Activated T-cell treated with anti-CD3 and anti-CD28 coated beads, Interleukin-2, amount 50 U/mL, for 24 hours (primary cell): ENCODE measurements around the gene CECR2.

ENCODE experiments used
- DNase-seq: peaks from one replicate; pipeline ENCODE4 v3.0.0-alpha.2; 2020
- H3K27ac Mint-ChIP-seq: 2 replicates; pipeline ENCODE4 v1.8.0; 2020; ENCODE audit warnings: mild to moderate bottlenecking, mixed read lengths
- H3K27me3 Mint-ChIP-seq: 2 replicates; pipeline ENCODE4 v1.8.0; 2020; ENCODE audit warnings: mixed read lengths
- H3K36me3 Mint-ChIP-seq: 2 replicates; pipeline ENCODE4 v1.8.0; 2020; ENCODE audit warnings: low read depth, mixed read lengths
- H3K4me1 Mint-ChIP-seq: 2 replicates; pipeline ENCODE4 v1.8.0; 2020; ENCODE audit warnings: low read depth, mixed read lengths
- H3K4me3 Mint-ChIP-seq: 2 replicates; pipeline ENCODE4 v1.8.0; 2020; ENCODE audit warnings: mild to moderate bottlenecking, moderate library complexity, mixed read lengths
- H3K9me3 Mint-ChIP-seq: 2 replicates; pipeline ENCODE4 v1.8.0; 2020; ENCODE audit warnings: mixed read lengths

Gene CECR2

GRCh38 chr22:17349172-17349571, 20.1 kb upstream of the CECR2 start:
- no peak overlapping the region for H3K4me3 Mint-ChIP-seq
- DNase-seq = no peak
- H3K27ac Mint-ChIP-seq = no peak overlapping the region
- H3K9me3 Mint-ChIP-seq = no peaks in the 10 kb centered on the region
- peaks cover 7% of the 10 kb centered on the region for H3K27me3 Mint-ChIP-seq
- H3K4me1 Mint-ChIP-seq = peaks cover 1% of the 10 kb centered on the region
- H3K36me3 Mint-ChIP-seq = no peaks in the 10 kb centered on the region

- no peak for DNase-seq
- Mint-ChIP-seq H3K9me3 (no peaks in the 10 kb centered on the region), H3K4me3 (no peak overlapping the region), H3K27me3 (peaks cover 7% of the 10 kb centered on the region), H3K4me1 (peaks cover 1% of the 10 kb centered on the region), H3K27ac (no peak overlapping the region), H3K36me3 (no peaks in the 10 kb centered on the region)
Measured at GRCh38 chr22:17350292-17350691, 19.0 kb upstream of the CECR2 start.

- H3K4me3 Mint-ChIP-seq = no peak overlapping the region
- H3K27ac Mint-ChIP-seq = no peak overlapping the region
- no peaks in the 10 kb centered on the region for H3K36me3 Mint-ChIP-seq
- H3K27me3 Mint-ChIP-seq = peaks cover 6% of the 10 kb centered on the region
- no peak for DNase-seq
- H3K4me1 Mint-ChIP-seq = peaks cover 1% of the 10 kb centered on the region
- no peaks in the 10 kb centered on the region for H3K9me3 Mint-ChIP-seq
Measured at GRCh38 chr22:17352798-17353197, 16.5 kb upstream of the CECR2 start.

- H3K36me3 Mint-ChIP-seq = no peaks in the 10 kb centered on the region
- H3K9me3 Mint-ChIP-seq = no peaks in the 10 kb centered on the region
- DNase-seq = no peak
- peaks cover 10% of the 10 kb centered on the region for H3K27me3 Mint-ChIP-seq
- no peaks in the 10 kb centered on the region for H3K4me1 Mint-ChIP-seq
- no peak overlapping the region for H3K27ac Mint-ChIP-seq
- H3K4me3 Mint-ChIP-seq = no peak overlapping the region
Measured at GRCh38 chr22:17357688-17358087, 11.6 kb upstream of the CECR2 start.

- H3K27me3 Mint-ChIP-seq = peaks cover 10% of the 10 kb centered on the region
- DNase-seq = no peak
- no peak overlapping the region for H3K27ac Mint-ChIP-seq
- no peak overlapping the region for H3K4me3 Mint-ChIP-seq
- H3K4me1 Mint-ChIP-seq = no peaks in the 10 kb centered on the region
- no peaks in the 10 kb centered on the region for H3K9me3 Mint-ChIP-seq
- no peaks in the 10 kb centered on the region for H3K36me3 Mint-ChIP-seq
Measured at GRCh38 chr22:17358415-17358814, 10.8 kb upstream of the CECR2 start.

GRCh38 chr22:17359501-17359900, 9.8 kb upstream of the CECR2 start:
- Mint-ChIP-seq H3K36me3 (no peaks in the 10 kb centered on the region), H3K27me3 (peaks cover 14% of the 10 kb centered on the region), H3K9me3 (no peaks in the 10 kb centered on the region), H3K4me3 (no peak overlapping the region), H3K4me1 (no peaks in the 10 kb centered on the region), H3K27ac (no peak overlapping the region)
- DNase-seq = no peak

GRCh38 chr22:17366329-17366728, 2.9 kb upstream of the CECR2 start:
- Mint-ChIP-seq H3K4me1 (peaks cover 24% of the 10 kb centered on the region), H3K4me3 (no peak overlapping the region), H3K36me3 (no peaks in the 10 kb centered on the region)

GRCh38 chr22:17366830-17367229, 2.4 kb upstream of the CECR2 start:
- Mint-ChIP-seq H3K27me3 (peaks cover 60% of the 10 kb centered on the region), H3K27ac (no peak overlapping the region), H3K9me3 (no peaks in the 10 kb centered on the region), H3K4me3 (no peak overlapping the region), H3K36me3 (no peaks in the 10 kb centered on the region), H3K4me1 (peaks cover 24% of the 10 kb centered on the region)
- DNase-seq = peak; percentile 38

More at GRCh38 chr22:17366329-17366728, 2.9 kb upstream of the CECR2 start:
- DNase-seq = no peak
- Mint-ChIP-seq H3K27me3 (peaks cover 58% of the 10 kb centered on the region), H3K27ac (no peak overlapping the region), H3K9me3 (no peaks in the 10 kb centered on the region)

GRCh38 chr22:17368144-17368543, 1.1 kb upstream of the CECR2 start:
- Mint-ChIP-seq H3K36me3 (no peaks in the 10 kb centered on the region), H3K4me3 (peak overlapping the region; percentile 62), H3K27me3 (peaks cover 64% of the 10 kb centered on the region), H3K27ac (no peak overlapping the region), H3K9me3 (no peaks in the 10 kb centered on the region), H3K4me1 (peaks cover 24% of the 10 kb centered on the region)
- no peak for DNase-seq

GRCh38 chr22:17368554-17369438, 464 bp upstream of the CECR2 start:
- Mint-ChIP-seq H3K4me3 (peak overlapping the region; percentile 62), H3K27me3 (peaks cover 68% of the 10 kb centered on the region), H3K9me3 (no peaks in the 10 kb centered on the region), H3K27ac (peak overlapping the region; percentile 28), H3K36me3 (no peaks in the 10 kb centered on the region), H3K4me1 (peaks cover 24% of the 10 kb centered on the region)
- DNase-seq = peak; percentile 36

- no peak for DNase-seq
- H3K36me3 Mint-ChIP-seq = no peaks in the 10 kb centered on the region
- H3K27me3 Mint-ChIP-seq = peaks cover 70% of the 10 kb centered on the region
- H3K4me3 Mint-ChIP-seq = peak overlapping the region; percentile 20
- peaks cover 24% of the 10 kb centered on the region for H3K4me1 Mint-ChIP-seq
- no peaks in the 10 kb centered on the region for H3K9me3 Mint-ChIP-seq
- no peak overlapping the region for H3K27ac Mint-ChIP-seq
Measured at GRCh38 chr22:17370026-17370765, 936 bp downstream of the CECR2 start.

GRCh38 chr22:17370766-17371432, 1.6 kb downstream of the CECR2 start:
- no peak for DNase-seq
- Mint-ChIP-seq H3K27me3 (peaks cover 70% of the 10 kb centered on the region), H3K4me1 (peaks cover 24% of the 10 kb centered on the region), H3K9me3 (no peaks in the 10 kb centered on the region), H3K36me3 (no peaks in the 10 kb centered on the region), H3K27ac (no peak overlapping the region), H3K4me3 (peak overlapping the region; percentile 20)

- peaks cover 24% of the 10 kb centered on the region for H3K4me1 Mint-ChIP-seq
- no peak overlapping the region for H3K4me3 Mint-ChIP-seq
- DNase-seq = no peak
- H3K27me3 Mint-ChIP-seq = peaks cover 70% of the 10 kb centered on the region
- no peaks in the 10 kb centered on the region for H3K36me3 Mint-ChIP-seq
- no peaks in the 10 kb centered on the region for H3K9me3 Mint-ChIP-seq
- H3K27ac Mint-ChIP-seq = no peak overlapping the region
Measured at GRCh38 chr22:17371448-17371847, 2.2 kb downstream of the CECR2 start.

- Mint-ChIP-seq H3K4me3 (no peak overlapping the region), H3K9me3 (no peaks in the 10 kb centered on the region), H3K27me3 (peaks cover 54% of the 10 kb centered on the region), H3K27ac (no peak overlapping the region), H3K4me1 (peaks cover 7% of the 10 kb centered on the region), H3K36me3 (no peaks in the 10 kb centered on the region)
- DNase-seq = no peak
Measured at GRCh38 chr22:17373855-17374254, 4.6 kb downstream of the CECR2 start.
